Pulmonary artery endothelial cell (primary cell): Measurements from ENCODE around the gene LGR6. TPM values are rescaled to one million over a fixed set of nuclear protein-coding genes. Genes with fewer than 3 reads are reported as not detected.
"Not testable (repeated sequence)": the region's sequence is repeated elsewhere in the genome, so short reads cannot be mapped to it uniquely, and the experiment has no call there.

ENCODE experiments used
- DNase-seq: peaks from one replicate; pipeline ENCODE4 v3.0.0-alpha.2; 2011; ENCODE audit warnings: low read depth, low spot score
- total RNA-seq: library from RNA; depleted of rRNA; stranded (reverse); fragments of >200 nt; gene quantifications from 2 replicates; pipeline ENCODE4 v1.2.3, GENCODE V29; 2014

The LGR6 gene
- total RNA-seq, 1 donor from 2014 or later, result not detected

GRCh38 chr1:202173993-202174392 is 19.6 kb upstream of the LGR6 start:
- no peak for DNase-seq

GRCh38 chr1:202176949-202177927 is 16.4 kb upstream of the LGR6 start:
- no peak for DNase-seq

DNA sequence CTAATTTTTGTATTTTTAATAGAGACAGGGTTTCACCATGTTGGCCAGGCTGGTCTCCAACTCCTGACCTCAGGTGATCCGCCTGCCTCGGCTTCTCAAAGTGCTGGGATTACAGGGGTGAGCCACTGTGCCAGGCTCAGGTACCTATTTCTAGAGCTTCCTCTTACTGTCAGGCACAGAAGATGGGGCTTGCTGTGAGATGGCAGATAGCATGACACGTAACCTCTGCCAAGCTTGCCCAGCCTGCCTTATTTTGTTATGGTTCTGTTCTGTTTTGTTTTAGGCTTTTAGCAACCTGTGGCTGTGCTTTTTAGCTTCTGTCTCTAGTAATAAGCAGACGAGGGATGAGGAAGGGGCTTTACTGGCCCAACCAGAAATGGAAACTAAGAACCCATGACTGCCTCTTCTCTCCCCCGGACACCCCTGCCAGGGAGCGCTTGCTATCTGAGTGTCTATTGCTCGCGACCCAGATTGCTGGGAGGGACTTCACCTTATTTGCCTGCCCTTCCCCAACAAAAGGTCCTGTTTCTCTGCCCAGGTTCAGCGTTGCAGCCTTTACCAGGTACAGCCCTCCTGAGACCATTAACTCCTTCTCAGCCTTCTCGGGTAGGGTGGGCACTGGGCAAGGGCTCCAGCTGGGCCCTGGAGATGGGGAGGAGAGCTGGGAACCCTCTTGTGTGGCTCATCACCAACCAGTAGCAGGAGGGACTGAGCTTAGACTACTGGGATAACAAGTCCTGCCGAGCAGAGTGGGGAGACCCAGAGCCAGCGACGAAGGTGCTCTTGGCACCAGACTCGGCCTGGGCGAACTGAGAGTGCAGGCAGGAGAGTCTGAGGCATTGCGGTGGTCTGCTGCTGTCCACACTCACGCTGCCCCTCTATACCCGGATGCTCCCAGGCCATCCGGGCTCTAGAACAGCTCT is 13.5 kb upstream of the LGR6 start:
- DNase-seq, result no peak

GRCh38 chr1:202180751-202181139 is 12.9 kb upstream of the LGR6 start:
- not testable (repeated sequence) for DNase-seq

DNA sequence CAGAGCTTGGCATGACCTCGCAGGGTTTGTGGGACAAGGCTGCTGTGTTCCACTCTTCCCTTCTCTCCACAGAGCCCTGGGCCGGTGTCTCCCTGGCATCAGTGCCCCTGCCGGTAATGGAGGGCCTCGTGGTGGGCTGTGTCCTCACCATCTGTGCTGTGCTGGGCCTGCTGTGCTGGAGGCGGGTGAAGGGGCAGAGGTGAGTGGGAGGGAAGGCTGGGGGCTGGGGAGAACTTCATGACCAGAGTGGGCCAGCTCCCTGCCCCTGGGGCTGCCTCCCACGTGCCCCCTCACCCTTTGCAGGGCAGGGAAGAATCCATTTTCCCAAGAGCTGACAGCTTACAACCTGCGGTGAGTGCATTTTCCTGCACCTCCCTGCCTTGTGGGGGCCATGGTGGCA is 12.0 kb upstream of the LGR6 start:
- no peak for DNase-seq

DNA sequence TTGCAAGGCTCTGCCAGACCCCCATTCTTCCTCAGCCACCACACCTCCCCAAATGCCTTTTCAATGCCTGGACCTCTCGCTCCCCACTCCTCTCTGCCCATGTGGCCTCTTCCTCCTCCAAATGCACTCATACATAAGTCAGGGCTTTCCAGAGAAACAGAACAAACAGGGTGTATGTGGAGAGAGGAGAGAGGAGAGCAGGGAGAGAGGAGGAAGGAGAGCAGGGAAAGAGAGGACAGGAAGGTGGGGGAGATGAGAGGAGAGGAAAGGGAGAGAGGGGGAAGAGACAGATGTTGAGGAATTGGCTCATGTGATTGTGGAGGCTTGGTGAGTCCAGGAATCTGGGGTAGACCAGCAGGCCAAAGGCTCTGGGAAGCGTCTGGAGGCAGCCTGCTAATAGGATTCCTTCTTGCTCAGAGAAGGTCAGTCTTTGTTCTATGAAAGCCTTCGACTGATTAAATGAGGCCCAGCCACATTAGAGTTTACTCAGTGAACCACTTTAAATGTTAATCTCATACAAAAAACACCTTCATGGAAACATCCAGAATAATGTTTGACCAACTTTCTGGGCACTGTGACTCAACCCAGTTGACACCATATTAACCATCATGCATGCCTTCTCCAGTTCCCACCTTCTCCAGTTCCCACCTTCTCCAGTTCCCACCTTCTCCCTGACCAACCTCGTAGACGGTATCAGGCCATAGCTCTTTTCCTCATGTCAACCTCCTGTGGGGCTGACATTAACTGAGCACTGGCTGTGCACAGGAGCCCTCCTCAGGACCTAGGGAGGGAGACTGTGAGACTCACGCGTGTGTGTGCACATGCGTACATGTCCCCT is 11.3 kb upstream of the LGR6 start:
- DNase-seq, result no peak

DNA sequence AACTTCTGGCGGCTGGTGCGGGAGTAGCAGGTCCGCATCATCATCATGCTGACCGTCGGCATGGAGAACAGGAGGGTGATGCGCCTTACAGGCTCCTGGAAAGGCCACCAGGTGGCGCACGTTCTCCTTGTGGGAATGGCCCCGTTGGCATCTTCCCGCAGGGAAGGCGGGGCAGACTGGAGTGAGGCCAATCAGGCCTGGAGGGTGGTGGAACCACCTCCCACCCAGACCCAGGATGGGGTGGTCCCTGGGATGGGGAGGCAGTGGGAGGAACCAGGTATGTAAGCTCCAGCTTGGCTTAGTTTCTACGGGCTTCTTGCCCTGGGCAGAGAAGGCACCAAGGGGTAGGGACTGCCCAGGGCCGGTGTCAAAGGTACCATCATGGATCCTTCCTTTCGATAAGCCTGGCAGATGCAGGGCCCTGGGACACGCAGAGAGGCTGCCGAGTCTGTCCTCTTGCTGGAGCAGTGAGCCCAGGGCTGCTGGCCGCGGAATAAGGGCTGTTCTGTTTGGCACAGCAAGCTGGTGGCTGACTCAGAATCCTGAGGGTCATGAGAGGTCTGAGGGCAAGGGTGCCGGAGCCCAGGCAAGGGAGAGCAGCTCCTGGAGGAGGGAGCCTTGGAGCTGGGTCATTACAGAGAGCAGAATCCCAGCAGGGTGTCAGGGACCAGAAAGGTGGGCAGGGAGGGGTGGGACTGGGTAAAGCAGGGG is 8.7 kb upstream of the LGR6 start:
- peak; percentile 51 for DNase-seq

GRCh38 chr1:202186327-202186726 is 7.3 kb upstream of the LGR6 start:
- no peak for DNase-seq

GRCh38 chr1:202187041-202187671 is 6.4 kb upstream of the LGR6 start:
- no peak for DNase-seq

DNA sequence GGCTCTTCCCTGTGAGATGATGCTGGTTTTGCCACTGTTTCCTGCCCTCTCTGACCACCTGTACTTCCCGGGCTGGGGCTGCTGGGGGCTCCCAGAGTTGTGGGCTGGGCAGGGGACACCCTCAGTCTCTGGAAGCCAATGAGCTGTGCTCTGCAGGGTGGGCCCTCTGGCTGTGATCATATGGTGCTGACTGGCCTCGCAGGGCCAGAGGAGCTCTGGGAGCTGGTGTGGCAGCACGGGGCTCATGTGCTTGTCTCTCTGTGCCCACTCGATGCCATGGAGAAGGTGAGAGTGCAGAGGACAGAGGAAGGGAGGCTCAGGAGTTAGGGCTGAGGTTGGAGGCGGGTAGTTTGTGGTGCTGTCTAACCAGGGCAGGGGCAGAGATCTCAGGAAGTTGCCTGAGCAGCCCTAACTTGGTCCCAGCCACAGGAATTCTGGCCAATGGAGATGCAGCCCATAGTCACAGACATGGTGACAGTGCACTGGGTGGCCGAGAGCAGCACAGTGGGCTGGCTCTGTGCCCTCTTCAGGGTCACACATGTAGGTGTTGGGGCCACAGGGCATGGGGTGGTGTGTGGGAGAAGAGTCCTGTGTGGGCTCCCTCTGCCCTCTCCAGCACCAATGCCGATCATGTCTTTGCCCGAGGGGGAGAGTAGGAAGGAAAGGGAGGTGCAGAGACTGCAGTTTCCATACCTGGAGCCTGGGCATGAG is 5.7 kb upstream of the LGR6 start:
- no peak for DNase-seq

- DNase-seq, result no peak
These were observed 4.4 kb upstream of the LGR6 start for GRCh38 chr1:202189001-202189790.

DNA sequence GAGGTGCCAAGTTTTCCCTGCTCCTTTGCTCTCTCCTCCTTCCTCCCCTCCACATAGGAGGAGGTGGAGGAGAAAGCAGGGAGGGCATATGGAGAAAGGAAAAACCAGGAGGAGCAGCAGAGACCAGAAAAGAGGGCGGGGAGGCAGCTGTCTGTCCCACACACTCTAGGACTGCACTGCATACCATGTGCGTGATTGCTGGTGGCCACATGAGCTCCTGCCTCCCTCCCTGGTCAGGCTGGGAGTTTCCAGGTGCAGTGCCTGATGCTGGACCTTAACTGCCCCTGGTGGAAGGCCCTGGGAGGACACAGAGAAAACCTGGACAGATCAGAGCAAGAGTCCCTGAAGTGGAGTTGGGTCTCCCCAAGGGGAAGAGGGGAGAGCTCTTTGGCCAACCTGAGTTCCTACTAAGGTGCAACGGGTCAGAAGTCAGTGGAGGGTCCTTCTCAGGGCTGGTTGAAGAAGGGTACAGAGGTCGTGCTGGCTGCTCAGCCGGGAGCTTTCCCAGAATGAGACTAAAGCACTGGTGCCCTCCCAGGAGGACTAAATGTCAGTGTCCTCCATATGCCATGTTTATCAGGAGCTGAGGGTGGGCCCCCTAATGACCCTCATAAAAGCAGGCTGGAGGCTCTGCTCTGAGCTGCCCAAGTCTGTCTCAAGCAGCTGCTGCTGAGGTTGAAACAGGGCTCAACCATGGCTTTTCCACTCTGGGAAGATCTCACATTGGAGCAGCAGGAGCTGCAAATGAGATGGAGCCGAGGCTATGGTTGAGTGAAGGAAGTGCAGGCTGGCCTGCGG is 3.5 kb upstream of the LGR6 start:
- DNase-seq, result no peak

DNA sequence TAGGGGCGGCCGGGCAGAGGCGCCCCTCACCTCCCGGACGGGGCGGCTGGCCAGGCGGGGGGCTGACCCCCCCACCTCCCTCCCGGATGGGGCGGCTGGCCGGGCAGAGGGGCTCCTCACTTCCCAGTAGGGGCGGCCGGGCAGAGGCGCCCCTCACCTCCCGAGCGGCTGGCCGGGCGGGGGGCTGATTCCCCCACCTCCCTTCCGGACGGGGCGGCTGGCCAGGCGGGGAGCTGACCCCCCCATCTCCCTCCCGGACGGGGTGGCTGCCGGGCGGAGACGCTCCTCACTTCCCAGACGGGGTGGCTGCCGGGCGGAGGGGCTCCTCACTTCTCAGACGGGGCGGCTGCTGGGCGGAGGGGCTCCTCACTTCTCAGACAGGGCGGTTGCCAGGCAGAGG is 2.2 kb upstream of the LGR6 start:
- not testable (repeated sequence) for DNase-seq

DNA sequence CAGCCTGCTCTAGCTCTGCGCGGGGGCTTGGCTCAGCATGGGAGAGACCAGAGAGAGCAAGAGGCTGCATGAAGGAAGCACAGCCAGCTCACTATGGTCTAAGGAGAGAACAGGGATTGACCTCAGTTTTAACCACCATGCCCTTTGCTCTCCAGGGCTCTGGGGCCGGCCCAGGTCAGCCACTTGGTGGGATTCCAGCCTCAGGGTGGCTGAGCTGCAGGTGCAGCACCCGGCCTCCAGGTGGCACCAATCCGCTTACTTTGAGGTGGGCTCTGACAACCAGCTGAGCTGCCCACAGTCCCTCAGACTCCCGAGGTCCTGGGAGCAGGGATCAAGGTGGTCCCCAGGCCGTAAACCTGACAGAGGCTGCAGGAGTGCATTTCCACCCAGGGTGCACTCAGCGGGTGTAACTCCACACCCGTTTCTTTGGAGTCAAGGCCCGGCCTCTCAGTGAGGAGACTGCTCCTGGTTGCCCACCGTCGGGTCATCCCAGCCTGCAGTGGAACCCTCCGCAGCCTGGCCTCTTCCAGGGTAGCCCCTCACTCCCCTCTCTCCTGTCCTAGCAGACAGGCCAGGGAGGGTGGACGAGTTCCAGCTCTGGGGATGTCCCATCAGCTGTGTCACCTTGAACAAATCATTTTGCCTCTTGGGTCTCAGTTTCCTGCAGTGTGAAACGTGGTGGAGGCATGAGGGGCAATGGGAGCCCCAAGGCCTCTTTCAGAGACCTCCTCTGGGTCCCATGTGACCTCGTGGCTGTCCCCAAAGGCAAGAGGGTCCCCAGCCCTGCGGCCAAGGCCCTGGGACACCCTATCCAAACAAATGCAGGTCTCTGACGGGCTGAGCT is 607 bp upstream of the LGR6 start:
- DNase-seq, result no peak

DNA sequence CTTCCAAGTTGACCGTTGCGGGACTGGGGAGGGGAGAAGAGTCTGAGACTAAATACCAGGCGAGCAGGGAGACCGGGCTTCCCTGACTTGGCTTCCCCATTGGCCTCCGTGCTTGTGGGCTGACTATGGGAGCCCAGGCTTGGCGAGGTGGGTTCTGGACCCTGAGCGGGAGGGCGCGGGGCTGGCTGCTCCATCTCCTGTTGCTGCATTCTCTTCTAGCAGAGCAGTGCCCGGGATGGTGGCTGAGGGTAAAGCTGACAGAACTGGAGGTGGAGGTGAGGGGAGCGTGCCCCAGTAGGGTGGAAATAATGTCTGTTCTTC is 689 bp downstream of the LGR6 start:
- no peak for DNase-seq

- no peak for DNase-seq
These were observed 4.2 kb downstream of the LGR6 start for GRCh38 chr1:202197653-202198365.

- no peak for DNase-seq
These were observed 4.7 kb downstream of the LGR6 start for GRCh38 chr1:202198366-202198724.
